NCI-H187 (cell line): ENCODE results near the gene SCLY.
A peak's percentile ranks its signal among the peaks of the same experiment; 100 is the strongest.
"Not testable (repeated sequence)": the region's sequence is repeated elsewhere in the genome, so short reads cannot be mapped to it uniquely, and the experiment has no call there.

Experiments used
- DNase-seq, 2 experiments: peaks; one replicate each; lab custom pipeline; 2025; lab: John Stamatoyannopoulos, UW

The SCLY gene, protein sequence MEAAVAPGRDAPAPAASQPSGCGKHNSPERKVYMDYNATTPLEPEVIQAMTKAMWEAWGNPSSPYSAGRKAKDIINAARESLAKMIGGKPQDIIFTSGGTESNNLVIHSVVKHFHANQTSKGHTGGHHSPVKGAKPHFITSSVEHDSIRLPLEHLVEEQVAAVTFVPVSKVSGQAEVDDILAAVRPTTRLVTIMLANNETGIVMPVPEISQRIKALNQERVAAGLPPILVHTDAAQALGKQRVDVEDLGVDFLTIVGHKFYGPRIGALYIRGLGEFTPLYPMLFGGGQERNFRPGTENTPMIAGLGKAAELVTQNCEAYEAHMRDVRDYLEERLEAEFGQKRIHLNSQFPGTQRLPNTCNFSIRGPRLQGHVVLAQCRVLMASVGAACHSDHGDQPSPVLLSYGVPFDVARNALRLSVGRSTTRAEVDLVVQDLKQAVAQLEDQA

DNA sequence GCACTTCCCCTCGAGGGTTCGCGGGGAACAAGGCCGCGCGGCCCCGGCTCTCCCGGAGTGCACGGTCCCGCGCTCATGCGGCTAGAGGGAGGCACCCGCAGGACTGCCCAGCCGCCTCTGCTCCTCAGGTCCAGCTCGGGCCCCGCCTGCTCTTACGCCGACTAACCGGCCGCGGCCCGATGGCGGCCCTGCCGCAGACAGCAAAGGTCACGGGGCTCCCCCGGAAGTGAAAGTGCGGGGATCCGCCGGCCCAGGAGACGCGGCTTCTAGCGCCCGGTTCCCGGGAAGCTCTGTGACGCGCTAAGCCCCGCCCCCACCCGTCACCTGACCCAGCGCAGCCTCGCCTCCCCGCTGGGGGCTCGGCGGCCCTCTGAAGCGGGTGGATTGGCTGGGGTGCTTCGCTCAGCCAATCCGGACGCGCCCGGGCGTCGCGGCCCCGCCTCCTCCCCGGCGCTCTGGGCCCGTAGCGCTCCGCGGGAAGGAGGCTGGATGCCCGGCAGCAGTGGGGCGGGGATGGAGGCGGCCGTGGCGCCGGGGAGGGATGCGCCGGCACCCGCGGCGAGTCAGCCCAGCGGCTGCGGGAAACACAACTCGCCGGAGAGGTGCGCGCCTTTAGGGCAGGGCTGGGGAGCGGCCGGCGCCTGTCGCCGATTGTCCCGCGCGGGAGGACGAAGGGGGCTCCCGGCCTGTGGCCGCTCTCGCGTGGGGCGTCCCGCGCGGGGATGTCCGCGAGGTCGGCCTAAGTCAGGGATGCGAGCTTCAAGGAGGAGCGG lies at the start of gene SCLY:
Gene SCLY (plus strand): TSS at position 460 of the 773 bp plus-strand sequence. CDS start 54 bp downstream, at position 514.
- DNase-seq = peak; percentile 82 to 88

DNA sequence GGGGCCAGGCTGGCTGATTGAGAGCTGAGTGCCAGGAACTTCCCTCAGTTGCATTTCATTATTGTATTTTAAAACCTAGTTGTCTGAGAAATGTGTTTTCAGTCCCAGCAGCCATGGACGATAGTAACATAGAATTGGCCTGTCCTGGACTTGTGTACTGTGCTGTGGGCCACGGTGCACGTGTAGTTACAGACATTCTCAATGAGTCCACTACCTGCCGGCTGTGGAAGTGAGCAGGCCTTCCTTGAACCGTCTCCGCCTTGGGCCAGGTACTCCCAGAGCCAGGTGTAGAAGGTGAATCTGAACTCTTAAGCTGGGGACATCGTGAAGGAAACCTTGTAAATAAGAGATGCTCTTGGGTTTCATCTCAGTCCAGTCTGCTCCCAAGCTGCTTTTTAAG lies 47.0 kb upstream of the SCLY start:
- DNase-seq = no peak

DNA sequence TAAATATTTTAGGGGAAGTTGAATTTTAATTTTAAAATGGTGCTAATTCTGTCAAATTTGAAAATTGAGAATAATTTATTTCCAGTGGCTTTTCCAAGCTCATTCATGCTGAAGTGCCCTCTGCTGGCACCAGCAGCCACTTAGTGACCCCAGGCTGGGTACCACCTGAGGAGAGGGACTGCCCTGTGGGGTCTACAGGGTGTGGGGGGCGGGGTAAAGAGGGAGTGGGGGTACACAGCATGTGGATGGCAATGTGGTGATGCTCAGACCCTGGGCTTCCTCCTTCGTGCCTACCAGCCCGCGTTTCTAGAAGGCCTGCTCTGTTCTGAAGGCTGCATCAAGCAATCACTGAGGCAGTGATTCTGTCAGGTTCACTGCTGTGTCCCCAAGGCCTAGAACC lies 45.1 kb upstream of the SCLY start:
- DNase-seq = no peak

DNA sequence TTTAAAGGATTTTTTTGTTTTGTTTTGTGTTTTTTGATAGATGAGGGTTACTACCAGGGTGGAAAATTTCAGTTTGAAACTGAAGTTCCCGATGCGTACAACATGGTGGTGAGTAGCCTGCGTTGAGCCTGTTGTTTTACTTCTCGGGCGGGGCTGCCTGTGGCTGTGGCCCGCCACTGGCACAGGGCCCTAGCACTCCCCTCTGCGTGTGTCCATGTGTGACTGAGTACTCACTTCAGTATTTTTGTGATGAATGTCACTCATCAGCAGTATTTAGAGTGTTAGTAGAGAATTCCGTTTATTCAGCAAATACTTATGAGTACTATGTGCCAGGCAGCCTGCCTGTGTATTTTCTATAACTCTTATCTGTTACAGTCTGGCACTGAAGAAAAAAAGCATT lies 44.3 kb upstream of the SCLY start:
- DNase-seq = peak in 1 of 2 experiments; percentile 6

DNA sequence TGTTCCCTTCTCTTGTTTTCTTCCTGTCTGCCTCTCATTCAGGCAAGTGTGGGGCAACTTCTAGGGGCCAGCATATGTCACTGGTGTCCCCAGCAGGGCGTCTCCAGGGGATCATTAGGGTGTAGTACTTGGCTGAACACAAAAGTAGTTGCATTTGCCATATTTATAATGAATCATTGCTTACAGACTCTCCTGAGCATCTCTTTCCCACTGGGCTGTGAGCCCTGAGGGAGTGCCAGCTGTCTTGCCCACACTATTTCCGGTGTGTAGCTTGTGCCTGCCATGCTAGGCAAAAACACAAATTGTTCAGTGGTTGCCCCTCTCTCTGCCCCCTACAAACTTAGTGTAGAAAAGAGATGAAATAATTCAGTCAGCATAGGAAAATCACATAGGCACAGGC lies 40.8 kb upstream of the SCLY start:
- DNase-seq = no peak

DNA sequence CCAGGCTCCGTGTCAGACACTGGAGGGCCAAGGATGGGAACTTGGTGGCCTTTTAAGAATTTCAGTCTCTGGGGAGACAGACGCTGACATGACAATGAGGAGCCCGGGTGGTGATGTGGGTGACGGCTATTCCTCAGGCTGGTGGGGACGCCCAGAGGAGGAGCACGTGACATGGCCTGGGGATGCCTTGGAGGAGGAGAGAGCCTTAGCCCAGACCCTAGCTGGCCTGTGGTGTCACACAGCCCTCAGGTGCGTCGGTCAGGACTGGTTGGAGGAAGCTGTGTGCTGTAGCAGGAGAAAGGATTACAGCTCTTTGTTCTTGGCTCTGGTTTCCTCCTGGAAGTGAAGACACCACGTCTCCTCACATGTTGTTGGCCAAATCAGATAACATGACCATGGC lies 40.0 kb upstream of the SCLY start:
- DNase-seq = no peak

DNA sequence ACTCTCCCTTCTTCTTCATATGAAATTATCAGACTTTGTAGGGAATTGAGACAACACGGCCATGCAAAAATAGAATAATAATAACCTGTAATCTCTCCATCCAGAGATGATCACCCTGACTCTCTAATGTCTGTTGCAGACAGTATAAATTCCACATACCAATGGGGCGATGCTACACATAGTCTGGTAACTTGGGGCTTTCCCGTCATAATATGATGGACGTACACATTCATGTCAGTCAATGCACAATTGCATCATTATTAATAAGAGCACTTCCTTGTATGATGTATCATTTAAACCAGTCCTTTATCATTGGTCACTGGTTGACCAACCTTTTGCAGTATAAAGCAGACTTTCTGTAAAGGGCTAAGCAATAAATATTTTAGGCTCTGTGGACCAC lies 39.5 kb upstream of the SCLY start:
- no peak for DNase-seq

DNA sequence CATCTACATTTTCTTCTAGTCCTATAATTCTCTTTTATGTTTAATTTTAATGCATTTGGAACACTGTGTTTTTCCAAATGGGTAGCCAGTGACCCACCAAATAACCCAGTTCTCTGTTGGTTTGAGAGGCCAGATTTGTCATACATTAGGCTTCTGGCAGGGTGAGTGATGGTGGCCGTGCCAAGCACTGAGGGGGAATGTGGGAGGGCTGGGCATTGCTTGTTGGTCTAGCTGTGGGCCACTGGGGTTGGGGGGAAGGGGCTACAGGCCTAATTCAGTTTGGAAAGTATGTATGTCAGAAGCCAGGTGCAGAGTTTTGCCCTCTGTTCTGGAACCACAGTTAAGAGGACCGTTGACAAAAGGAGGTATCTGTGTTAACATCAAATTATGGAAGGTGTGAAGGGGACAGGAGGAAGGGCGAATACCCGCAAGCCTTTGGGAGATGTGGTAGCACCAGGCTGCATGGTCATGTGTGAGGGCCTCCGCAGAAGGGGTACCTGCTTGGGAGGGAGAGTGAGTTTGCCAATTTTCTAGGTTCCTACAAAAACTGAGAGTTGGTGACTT lies 38.1 kb upstream of the SCLY start:
- no peak for DNase-seq

DNA sequence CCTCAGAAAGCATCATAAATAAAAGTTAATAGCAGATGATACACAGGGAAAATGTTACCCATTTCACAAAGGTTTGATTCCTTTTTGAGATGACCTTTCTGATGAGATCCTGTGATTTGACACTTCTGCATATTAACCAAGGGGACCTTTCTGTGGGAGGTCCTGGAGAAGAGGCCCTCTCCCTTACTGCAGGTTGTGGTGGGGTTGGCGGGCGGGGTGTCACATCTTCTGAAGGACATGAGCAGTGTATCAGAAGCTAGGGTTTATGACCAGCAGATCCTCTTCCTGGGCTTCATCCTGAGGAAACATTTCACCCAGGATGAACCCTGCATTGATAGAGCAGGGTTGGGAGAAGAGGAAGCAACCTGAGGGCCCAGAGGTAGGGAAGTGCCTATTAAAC lies 37.2 kb upstream of the SCLY start:
- DNase-seq = no peak

DNA sequence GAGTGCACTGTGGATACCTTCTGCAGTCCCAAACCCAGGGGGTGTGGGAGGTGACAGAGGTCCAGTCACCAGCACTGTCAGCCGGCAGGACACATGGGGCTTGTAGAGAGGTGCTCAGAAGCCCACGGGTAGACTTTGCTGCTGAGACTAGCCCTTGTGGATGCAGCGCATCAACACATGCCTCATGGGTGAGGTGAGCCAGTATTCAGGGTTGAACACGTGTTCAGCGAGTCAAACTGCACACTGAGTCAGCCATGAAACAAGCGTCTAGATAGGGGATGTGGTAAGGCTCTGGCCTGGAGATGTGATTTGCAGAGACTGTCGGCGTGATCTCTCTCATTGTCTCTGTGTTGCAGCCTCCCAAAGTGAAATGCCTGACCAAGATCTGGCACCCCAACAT lies 35.8 kb upstream of the SCLY start:
- no peak for DNase-seq

DNA sequence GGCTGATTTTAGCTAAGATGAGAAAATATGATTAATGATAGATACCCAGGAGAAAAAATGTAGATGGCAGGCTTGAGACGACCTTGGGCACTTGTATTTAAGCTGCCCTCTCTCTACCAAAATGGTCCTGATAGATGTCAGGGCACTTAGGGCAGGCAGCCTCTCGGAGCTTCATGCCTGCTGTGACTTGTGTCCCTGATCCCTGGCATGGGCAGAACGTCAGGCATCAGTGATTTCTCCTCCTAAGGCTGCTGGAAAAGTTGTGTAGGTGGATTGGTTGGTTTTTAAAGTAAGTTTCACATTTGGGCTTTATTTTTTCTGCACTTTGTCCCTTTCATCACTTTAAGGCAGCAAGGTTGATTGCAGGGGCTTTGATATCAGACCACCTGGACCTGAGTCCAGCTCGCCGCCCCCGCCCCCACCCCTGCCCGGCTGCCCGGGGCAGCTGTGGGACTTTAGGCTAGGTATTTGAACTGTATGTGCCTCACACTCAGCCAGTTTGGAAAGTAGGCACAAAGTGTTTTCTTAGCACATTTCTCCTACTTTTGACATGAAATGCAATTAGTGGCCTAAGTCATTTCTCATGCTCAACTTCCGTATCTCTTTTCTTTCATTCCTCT lies 35.0 kb upstream of the SCLY start:
- no peak for DNase-seq

DNA sequence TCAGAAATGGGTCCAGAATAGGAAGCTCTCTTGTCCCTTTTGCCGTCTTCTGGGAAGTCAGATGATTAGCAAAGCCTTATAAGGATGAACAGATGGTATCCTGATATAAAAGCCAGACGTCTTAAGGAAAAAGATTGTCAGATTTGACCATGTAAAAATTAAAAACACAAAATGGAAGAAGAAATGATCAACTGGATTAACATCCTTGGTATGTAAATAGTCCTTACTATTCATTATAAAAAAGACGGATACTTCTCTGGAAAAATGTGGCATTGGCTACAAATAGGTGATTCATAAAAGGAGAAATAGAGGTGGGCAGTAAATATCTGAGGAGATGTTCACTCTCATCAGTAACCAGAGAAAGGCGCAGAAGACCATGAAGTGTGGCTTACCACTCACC lies 33.7 kb upstream of the SCLY start:
- no peak for DNase-seq

DNA sequence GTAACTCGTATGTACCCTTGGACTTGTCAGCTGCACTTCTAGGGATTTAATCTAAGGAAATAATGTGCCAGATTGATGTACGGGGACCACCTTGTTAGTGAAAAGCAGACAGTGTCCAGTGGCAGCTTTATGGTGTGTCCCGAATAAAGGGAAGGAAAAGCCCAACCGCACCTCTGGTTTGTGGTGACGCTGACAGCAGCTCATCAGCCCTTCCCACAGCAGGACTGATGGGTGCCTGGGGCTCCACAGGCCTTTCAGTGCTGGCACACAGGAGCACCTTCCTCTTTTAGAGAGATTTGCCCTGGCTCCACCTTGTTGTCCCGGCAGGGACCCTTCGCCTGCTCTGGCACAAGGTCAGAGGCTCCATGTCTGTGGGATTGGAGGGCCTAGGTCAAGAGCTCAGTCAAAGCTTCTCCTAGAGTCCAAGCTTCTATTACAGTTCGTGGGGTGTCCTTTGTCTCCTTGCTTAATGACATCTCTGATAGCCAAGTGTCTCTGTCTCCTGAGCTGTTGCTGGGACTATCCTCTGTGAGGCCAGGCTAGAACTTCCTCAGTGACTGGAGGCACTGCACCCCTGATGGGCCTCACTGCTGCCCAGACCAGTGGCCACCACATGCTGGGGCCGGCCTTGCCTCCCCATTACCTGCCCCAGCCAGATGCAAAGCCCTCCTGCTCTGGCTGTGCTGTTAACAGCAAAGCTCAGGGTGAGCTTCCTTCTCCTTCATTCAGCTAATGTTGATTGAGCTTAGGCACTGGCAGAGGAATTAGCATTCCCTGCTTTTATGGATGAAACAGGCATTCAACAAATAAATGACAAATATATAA lies 33.0 kb upstream of the SCLY start:
- DNase-seq = no peak

DNA sequence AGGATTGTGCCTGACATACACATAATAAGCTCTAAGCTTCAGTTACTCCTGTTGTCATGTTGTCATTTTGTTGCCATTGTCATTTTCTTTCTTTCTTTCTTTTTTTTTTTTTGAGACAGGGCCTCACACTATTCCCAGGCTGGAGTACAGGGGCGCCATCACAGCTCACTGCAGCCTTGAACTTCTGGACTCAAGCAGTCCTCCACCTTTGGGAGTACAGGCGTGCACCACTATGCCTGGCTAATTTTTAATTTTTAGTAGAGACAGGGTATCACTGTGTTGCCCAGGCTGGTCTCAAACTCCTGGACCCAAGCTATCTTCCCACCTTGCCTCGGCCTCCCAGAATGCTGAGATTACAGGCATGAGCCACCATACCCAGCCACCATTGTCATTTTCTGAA lies 30.9 kb upstream of the SCLY start:
- DNase-seq = no peak

DNA sequence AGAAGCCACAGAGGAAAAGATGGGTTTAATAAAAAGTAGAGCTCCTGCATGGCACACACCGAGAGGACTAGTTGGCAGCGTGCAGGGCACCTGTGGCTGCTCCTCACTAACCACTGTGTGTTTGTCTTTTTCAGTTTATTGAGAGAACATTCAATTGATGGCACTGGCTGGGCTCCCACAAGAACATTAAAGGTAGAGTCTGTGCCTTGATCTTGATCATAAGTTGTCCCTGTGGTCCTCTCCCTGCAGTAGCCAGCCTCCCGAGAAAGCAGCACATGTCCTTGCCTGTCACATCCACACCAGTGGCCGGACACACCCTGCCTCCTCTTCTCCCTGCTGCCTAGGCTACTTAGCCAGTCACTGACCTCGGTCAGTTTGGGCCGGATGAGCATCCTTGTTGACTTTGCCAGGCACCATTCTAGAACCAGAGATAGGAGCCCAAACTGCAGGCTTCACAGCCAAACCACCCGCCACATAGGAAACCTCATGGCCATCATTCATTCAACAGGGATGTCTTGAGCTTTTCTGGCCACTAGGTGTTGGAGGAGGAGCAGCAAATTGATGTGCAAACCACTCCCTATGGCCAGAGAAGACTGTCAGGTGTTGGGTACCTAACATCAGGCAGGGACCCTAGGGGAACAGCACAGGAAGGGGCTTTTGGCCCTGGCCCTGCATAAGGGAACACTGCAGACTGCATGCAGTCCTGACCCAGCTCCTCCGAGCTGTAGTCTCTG lies 30.2 kb upstream of the SCLY start:
- no peak for DNase-seq

DNA sequence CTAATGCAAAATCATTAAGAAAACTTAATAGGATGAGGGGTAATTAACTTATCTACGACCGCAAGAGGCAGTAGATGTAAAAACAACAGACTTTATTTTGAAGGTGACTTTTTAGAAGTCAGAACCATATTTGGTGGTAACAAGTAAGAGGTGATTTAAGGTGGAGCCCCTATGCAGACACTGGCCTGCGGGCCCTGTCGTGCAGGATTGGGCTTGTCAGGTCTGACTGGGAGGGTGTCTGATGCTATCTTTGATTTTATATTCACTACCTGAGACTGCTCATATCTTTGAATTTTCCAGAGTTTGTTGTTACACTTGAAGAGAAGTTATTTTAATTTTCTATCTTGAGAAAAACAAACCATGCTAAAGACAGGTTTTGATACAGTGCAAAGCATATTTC lies 29.1 kb upstream of the SCLY start:
- DNase-seq = no peak

DNA sequence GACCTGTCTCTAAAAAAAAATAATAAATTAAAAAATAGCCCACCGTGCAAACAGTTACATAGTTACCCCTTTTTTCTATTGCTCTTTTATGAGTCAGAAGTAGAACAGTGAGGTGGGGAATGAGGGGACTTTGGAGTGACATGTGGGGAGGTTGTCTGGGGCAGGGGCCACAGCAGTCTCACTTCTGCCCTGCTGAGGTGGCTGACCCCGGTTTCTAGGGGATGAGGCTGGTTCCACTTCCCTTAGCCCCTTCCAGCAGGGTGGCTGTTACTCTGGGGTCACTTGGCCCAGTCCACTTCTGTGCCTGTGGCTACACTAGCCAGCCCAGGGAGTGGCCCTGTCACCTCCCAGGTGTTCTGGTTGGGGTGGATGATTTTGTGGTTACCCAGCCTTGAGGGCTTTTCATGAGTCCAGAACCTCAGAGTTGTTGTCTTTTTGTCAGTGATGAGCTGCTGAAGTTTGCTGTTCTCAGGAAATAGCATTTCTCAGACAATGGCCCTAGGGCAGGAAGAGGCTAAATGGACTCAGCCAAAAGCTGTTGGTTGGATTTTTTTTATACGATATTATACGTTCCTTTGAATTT lies 28.0 kb upstream of the SCLY start:
- DNase-seq = no peak

DNA sequence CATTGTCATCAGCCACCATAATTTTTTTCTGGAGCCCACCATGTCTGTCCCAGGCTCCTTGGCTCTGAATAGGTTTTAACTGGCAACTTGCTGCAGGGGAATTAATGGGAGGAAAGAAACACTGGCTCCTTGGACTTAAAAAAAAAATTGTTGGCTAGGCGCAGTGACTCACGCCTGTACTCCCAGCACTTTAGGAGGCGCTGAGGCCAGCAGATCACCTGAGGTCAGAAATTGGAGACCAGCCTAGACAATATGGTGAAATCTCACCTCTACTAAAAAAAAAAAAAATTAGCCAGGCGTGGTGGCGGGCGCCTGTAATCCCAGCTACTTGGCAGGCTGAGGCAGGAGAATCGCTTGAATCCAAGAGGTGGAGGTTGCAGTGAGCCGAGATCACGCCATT lies 26.8 kb upstream of the SCLY start:
- DNase-seq = not testable (repeated sequence)

DNA sequence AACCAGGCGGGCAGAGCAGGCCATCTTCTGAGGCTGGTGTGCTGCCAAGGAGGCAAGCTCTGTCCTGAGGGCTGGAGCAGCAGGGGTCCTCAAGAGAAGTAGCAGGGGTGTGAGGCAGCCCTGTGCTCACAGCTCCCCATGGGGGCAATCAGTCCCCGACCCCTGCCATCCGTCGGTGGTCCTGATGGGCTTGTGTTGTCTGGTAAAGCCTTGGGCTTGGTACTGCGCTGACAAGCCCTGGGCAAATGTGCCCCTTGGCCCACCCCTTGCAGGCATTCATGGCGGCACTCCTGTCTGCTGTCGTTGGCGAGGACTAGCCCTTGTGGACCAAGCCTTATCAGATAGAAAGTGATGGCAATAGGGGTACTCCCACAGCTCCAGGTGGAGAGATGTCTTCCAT lies 22.6 kb upstream of the SCLY start:
- DNase-seq = no peak

DNA sequence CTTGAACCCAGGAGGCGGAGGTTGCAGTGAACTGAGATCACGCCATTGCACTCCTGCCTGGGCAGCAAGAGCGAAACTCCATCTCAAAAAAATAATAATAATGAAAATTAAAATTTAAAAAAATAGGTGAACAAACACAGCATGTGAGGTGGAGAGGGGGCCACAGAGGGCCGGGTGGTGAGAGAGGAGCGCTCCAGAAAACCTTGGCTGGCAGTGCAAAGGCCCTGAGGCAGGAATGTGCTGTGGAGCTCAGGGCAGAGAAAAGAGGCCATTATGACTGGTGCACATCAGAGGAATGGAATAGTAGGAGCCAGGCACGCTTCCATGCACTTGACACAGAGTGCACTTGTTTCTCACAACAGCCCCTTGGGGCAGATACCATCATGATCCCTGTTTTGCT lies 21.6 kb upstream of the SCLY start:
- no peak for DNase-seq

DNA sequence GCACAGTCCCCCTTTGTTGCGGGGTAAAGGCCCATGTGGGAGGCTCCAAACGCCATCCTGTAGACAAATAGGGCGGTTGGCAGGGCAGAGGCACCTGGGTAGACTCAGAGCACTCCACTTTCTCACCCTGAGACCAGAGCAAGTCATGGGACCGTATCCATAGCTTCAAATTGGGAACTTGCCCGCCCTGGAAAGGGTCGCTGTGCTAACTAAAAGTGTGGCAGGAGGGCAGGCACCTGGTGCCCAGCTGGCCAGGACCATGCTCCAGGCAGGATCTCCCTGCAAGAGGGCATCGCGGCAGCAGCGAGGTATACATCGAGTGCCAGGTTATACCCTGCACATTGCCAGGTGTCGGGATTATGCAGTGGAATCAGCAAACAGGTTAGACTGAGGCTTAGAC lies 20.8 kb upstream of the SCLY start:
- no peak for DNase-seq
